HUES48 (cell line): ENCODE results near the gene CTBP2.

Experiments used
- H3K27ac ChIP-seq: one replicate; pipeline ENCODE4 v1.7.0; 2013; ENCODE audit warnings: low read depth, low read length, inconsistent platforms
- H3K27me3 ChIP-seq: 2 replicates; pipeline ENCODE4 v1.6.1; 2013; ENCODE audit warnings: mild to moderate bottlenecking, low read length; ENCODE audit not compliant: control insufficient read depth, insufficient read depth
- H3K36me3 ChIP-seq: 2 replicates; pipeline ENCODE4 v1.6.1; 2013; ENCODE audit warnings: low read length; ENCODE audit not compliant: control insufficient read depth, insufficient read depth
- H3K4me1 ChIP-seq: 2 replicates; pipeline ENCODE4 v1.6.1; 2013; ENCODE audit warnings: mild to moderate bottlenecking, low read length; ENCODE audit not compliant: control insufficient read depth, insufficient read depth
- H3K4me3 ChIP-seq: 2 replicates; pipeline ENCODE4 v1.5.1; 2013; ENCODE audit warnings: mild to moderate bottlenecking, low read depth, low read length
- H3K9ac ChIP-seq: 2 replicates; pipeline ENCODE4 v1.6.1; 2013; ENCODE audit warnings: mild to moderate bottlenecking, low read depth, low read length, moderate library complexity
- H3K9me3 ChIP-seq: 2 replicates; pipeline ENCODE4 v1.6.1; 2013; ENCODE audit warnings: low read length; ENCODE audit not compliant: control insufficient read depth, insufficient read depth

Gene CTBP2

DNA sequence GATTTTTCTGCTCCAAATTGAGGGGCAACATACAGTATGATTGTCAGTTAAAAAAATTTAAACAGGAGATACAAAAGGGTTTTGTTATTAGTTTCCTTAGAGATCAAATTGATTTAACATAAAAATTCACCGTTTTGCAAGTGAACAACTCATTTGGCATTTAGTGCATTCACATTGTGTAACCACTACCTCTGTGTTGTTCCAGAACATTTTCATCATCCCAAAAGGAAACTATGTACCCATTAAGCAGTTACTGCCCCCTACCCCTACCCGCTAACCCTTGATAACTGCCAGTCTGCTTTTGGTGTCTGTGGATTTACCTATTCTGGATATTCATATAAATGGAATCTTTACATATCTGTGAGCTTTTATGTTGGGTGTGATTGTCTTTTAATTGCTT is 215.4 kb downstream of the CTBP2 start:
- H3K9ac ChIP-seq = no peak overlapping the region
- H3K27me3 ChIP-seq = no peaks in the 10 kb centered on the region
- H3K4me1 ChIP-seq = peaks cover 50% of the 10 kb centered on the region
- H3K9me3 ChIP-seq = no peaks in the 10 kb centered on the region
- no peak overlapping the region for H3K4me3 ChIP-seq
- peaks cover 19% of the 10 kb centered on the region for H3K36me3 ChIP-seq
- no peak overlapping the region for H3K27ac ChIP-seq

- Histone ChIP-seq H3K27ac (no peak overlapping the region), H3K4me3 (no peak overlapping the region; the same call in 1 of the 2 replicates), H3K9me3 (no peaks in the 10 kb centered on the region), H3K9ac (peak overlapping the region; percentile 1; the same call in 1 of the 2 replicates), H3K27me3 (no peaks in the 10 kb centered on the region), H3K36me3 (peaks cover 17% of the 10 kb centered on the region), H3K4me1 (peaks cover 50% of the 10 kb centered on the region)
Measured at GRCh38 chr10:124943301-124944092, 216.9 kb downstream of the CTBP2 start.

DNA sequence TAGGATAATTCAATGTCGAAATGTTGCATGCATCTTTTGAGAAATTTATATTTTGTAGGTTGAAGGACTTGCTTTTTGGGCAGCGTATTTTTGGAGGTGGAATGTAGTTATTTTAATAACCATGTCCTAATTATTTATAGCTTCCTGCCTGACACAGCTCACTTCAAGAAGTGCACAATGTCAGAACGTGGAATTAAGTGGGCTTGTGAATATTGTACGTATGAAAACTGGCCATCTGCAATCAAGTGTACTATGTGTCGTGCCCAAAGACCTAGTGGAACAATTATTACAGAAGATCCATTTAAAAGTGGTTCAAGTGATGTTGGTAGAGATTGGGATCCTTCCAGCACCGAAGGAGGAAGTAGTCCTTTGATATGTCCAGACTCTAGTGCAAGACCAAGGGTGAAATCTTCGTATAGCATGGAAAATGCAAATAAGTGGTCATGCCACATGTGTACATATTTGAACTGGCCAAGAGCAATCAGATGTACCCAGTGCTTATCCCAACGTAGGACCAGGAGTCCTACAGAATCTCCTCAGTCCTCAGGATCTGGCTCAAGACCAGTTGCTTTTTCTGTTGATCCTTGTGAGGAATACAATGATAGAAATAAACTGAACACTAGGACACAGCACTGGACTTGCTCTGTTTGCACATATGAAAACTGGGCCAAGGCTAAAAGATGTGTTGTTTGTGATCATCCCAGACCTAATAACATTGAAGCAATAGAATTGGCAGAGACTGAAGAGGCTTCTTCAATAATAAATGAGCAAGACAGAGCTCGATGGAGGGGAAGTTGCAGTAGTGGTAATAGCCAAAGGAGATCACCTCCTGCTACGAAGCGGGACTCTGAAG is 217.8 kb downstream of the CTBP2 start:
- peaks cover 12% of the 10 kb centered on the region for H3K36me3 ChIP-seq
- H3K27me3 ChIP-seq = no peaks in the 10 kb centered on the region
- no peak overlapping the region for H3K9ac ChIP-seq
- no peak overlapping the region for H3K4me3 ChIP-seq
- no peaks in the 10 kb centered on the region for H3K9me3 ChIP-seq
- H3K27ac ChIP-seq = no peak overlapping the region
- H3K4me1 ChIP-seq = peaks cover 50% of the 10 kb centered on the region

- no peak within 1 kb of the TSS for H3K27ac ChIP-seq
- peaks cover 12% of the 10 kb centered on the region for H3K36me3 ChIP-seq
- H3K4me3 ChIP-seq = no peak within 1 kb of the TSS
- H3K9me3 ChIP-seq = no peaks in the 10 kb centered on the region
- no peaks in the 10 kb centered on the region for H3K27me3 ChIP-seq
- peaks cover 46% of the 10 kb centered on the region for H3K4me1 ChIP-seq
- H3K9ac ChIP-seq = no peak within 1 kb of the TSS
Measured at GRCh38 chr10:124941823-124942222, 218.5 kb downstream of the CTBP2 start, which contains the start of gene ZRANB1. ZRANB1 (plus strand) TSS chr10:124942123; CDS start chr10:124942494, 371 bp downstream.

GRCh38 chr10:124939290-124939689 is 221.1 kb downstream of the CTBP2 start:
- H3K36me3 ChIP-seq = peaks cover 12% of the 10 kb centered on the region
- H3K9me3 ChIP-seq = no peaks in the 10 kb centered on the region
- H3K9ac ChIP-seq = no peak overlapping the region
- H3K27me3 ChIP-seq = no peaks in the 10 kb centered on the region
- H3K4me3 ChIP-seq = no peak overlapping the region
- H3K4me1 ChIP-seq = peaks cover 30% of the 10 kb centered on the region
- no peak overlapping the region for H3K27ac ChIP-seq

DNA sequence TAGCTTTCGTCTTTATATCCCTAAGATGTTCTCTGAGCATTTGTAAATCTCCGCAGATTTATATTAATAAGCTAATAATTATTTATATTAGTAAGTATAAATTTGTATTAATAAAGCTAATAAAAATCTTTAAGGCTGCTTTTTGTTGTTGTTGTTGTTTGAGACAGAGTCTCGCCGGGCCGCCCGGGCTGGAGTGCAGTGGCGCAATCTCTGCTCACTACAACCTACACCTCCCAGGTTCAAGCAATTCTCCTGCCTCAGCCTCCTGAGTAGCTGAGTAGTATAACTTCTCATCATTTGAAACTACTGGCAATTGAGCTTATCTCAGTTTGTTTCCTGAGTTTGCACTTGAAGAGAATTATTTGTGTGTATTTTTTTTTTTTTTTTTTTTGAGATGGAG is 223.6 kb downstream of the CTBP2 start:
- Histone ChIP-seq H3K9me3 (peaks cover 2% of the 10 kb centered on the region; the same call in 1 of the 2 replicates), H3K4me1 (peaks cover 7% of the 10 kb centered on the region; the same call in 1 of the 2 replicates), H3K9ac (no peak overlapping the region), H3K4me3 (no peak overlapping the region), H3K27me3 (no peaks in the 10 kb centered on the region), H3K36me3 (peaks cover 1% of the 10 kb centered on the region; the same call in 1 of the 2 replicates), H3K27ac (no peak overlapping the region)

- Histone ChIP-seq H3K4me3 (no peak overlapping the region), H3K9me3 (peaks cover 5% of the 10 kb centered on the region; the same call in 1 of the 2 replicates)
Measured at GRCh38 chr10:124935946-124936345, 224.4 kb downstream of the CTBP2 start.

More at GRCh38 chr10:124935946-124936345, 224.4 kb downstream of the CTBP2 start:
- Histone ChIP-seq H3K9ac (no peak overlapping the region), H3K27me3 (no peaks in the 10 kb centered on the region), H3K36me3 (peaks cover 5% of the 10 kb centered on the region; the same call in 1 of the 2 replicates), H3K4me1 (peaks cover 6% of the 10 kb centered on the region; the same call in 1 of the 2 replicates), H3K27ac (no peak overlapping the region)
